Mesodermal cell (in vitro differentiated cells): ENCODE measurements around the gene ZFHX2.

ENCODE experiments used
- H3K27ac ChIP-seq: 2 replicates; pipeline ENCODE4 v1.7.0; 2013; ENCODE audit warnings: mild to moderate bottlenecking, low read depth, low read length, moderate library complexity; ENCODE audit not compliant: severe bottlenecking
- H3K36me3 ChIP-seq: 2 replicates; pipeline ENCODE4 v1.7.1; 2013; ENCODE audit warnings: mild to moderate bottlenecking, low read length, moderate library complexity; ENCODE audit not compliant: control insufficient read depth, insufficient read depth
- H3K4me1 ChIP-seq: one replicate; pipeline ENCODE4 v1.7.1; 2013; ENCODE audit warnings: mild to moderate bottlenecking, low read length; ENCODE audit not compliant: insufficient read depth, control insufficient read depth, poor library complexity, severe bottlenecking
- H3K4me3 ChIP-seq: 2 replicates; pipeline ENCODE4 v1.7.0; 2013; ENCODE audit warnings: low read length, control low read depth, mild to moderate bottlenecking; ENCODE audit not compliant: insufficient read depth, poor library complexity, severe bottlenecking; ENCODE audit errors: extremely low read depth
- H3K9me3 ChIP-seq: 2 replicates; pipeline ENCODE4 v1.7.1; 2013; ENCODE audit warnings: mild to moderate bottlenecking, low read length, moderate library complexity; ENCODE audit not compliant: control insufficient read depth
- WGBS, 2 experiments: methylation state at CpG; one replicate each; pipeline ENCODE4 v1.1.5; 2013; ENCODE audit warnings: missing lambda C conversion rate in 2 of 2; ENCODE audit not compliant: insufficient coverage in 2 of 2; 5-methylcytosine and 5-hydroxymethylcytosine counted together

The ZFHX2 gene

DNA sequence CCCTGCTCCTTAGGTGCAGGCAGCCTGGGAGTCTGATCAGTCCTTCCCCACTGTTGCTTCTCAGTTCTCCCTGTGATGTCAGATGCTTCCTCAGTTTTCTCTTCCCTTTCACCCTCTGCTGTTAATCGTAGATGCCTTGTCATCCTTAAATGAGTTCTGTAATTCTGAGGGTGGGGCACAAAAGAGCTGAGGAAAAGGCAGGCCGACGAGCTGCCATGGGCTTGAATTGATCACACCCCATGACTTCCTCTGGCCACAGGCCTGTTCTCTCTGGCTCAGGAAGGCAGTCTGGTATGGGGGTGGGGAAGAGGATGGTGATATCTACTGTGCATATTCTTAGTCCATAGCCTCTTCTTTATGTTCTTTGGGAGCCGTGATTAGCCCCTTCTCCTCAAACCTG, 21.3 kb upstream of the ZFHX2 start:
- H3K36me3 ChIP-seq = no peaks in the 10 kb centered on the region
- no peak overlapping the region for H3K27ac ChIP-seq
- 49 to 63% methylated on average over 2 to 3 of the region's 4 CpGs for WGBS, 2 experiments
- H3K9me3 ChIP-seq = no peaks in the 10 kb centered on the region
- peaks cover 20% of the 10 kb centered on the region for H3K4me1 ChIP-seq
- H3K4me3 ChIP-seq = no peak overlapping the region

- peaks cover 20% of the 10 kb centered on the region for H3K4me1 ChIP-seq
- H3K4me3 ChIP-seq = no peak overlapping the region
- no peaks in the 10 kb centered on the region for H3K9me3 ChIP-seq
- WGBS, 2 experiments = 78 to 85% methylated on average over 4 of the region's 4 CpGs
- no peak overlapping the region for H3K27ac ChIP-seq
- H3K36me3 ChIP-seq = no peaks in the 10 kb centered on the region
Observed at GRCh38 chr14:23572524-23572828, 20.9 kb upstream of the ZFHX2 start.

DNA sequence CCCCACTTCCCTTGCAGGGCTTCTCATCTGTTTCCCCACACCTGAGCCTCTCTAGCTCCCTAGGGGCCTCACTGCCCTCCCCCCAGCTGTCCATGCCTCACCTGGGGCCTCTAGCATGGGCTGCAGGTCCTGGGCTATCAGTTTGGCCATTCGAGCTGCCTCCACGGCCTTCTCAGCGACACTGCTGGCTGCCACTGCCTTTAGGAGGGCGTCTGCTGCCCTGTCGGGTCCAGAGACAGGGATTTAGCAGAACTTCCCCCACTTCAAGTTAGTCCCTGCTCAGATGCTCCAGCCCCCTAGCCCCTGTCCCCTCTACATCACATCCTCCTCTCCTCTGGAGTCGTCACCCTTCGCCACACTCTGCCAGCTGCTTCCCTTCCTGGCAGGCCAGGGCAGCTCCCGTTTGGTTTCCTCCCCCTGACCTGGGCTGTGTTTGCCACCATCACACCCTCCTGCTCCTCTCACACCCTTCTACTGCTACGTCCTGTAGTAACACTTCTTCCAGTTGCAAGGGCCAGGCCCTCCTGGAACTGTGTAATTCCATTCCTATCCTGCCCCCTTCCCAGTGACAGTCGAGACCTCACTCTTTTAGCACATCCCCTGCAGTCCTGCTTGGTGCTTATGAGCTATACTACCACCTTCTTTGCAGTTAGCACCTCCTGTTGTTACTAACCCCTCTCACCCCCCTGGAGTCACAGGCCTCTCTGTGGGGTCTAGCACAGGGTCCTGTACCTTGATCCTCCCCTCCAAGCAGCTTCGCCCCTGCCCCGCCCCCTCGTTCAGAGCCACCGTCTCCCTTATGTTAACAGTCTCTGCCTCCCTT, 20.3 kb upstream of the ZFHX2 start:
- Histone ChIP-seq H3K27ac (no peak overlapping the region), H3K4me3 (no peak overlapping the region), H3K36me3 (no peaks in the 10 kb centered on the region), H3K9me3 (no peaks in the 10 kb centered on the region), H3K4me1 (peaks cover 20% of the 10 kb centered on the region)
- WGBS, 2 experiments = 77 to 83% methylated on average over 9 to 14 of the region's 14 CpGs

- Histone ChIP-seq H3K9me3 (no peaks in the 10 kb centered on the region), H3K4me3 (no peak overlapping the region), H3K4me1 (peaks cover 20% of the 10 kb centered on the region), H3K27ac (no peak overlapping the region), H3K36me3 (peaks cover under 1% of the 10 kb centered on the region)
- 92 to 93% methylated on average over 17 to 20 of the region's 23 CpGs for WGBS, 2 experiments
Observed at GRCh38 chr14:23570806-23571483, 19.4 kb upstream of the ZFHX2 start.

DNA sequence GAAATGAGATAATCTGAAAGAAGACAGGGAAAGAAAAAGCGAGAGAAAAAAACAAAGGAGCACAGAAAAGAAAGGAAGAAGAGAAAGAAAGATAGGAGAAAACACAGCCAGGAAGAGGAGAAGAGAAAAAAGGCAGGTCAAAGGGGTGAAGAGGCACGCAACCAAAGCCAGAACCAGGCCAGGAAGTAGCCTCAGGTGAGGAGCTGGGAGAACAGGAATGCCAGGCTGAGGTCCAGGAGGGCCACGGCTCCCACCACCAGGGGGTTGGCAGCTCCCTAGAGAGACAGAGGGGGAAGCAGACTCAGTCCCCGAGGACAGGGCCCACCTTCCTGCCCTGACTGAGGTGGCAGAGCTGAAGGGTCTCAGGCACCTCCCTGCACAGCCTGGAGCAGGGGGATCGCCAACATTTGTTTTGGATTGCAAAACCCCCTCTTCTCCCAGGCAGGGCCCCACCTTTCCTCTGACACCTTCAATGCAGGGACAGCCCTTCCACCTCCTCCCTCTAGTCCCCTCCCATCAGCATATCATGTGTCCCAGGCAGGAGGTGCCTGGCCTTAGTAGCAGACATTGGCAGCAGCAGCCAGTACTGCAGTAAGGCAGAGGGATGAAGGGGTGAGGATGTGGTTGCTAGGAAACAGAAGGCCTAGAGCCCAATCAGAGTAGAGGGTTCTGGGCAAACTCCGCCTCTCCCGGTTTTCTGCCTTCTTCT, 18.0 kb upstream of the ZFHX2 start:
- 60 to 77% methylated on average over 4 to 6 of the region's 7 CpGs for WGBS, 2 experiments
- peaks cover 10% of the 10 kb centered on the region for H3K36me3 ChIP-seq
- no peaks in the 10 kb centered on the region for H3K9me3 ChIP-seq
- no peak overlapping the region for H3K27ac ChIP-seq
- no peak overlapping the region for H3K4me3 ChIP-seq
- peaks cover 20% of the 10 kb centered on the region for H3K4me1 ChIP-seq

DNA sequence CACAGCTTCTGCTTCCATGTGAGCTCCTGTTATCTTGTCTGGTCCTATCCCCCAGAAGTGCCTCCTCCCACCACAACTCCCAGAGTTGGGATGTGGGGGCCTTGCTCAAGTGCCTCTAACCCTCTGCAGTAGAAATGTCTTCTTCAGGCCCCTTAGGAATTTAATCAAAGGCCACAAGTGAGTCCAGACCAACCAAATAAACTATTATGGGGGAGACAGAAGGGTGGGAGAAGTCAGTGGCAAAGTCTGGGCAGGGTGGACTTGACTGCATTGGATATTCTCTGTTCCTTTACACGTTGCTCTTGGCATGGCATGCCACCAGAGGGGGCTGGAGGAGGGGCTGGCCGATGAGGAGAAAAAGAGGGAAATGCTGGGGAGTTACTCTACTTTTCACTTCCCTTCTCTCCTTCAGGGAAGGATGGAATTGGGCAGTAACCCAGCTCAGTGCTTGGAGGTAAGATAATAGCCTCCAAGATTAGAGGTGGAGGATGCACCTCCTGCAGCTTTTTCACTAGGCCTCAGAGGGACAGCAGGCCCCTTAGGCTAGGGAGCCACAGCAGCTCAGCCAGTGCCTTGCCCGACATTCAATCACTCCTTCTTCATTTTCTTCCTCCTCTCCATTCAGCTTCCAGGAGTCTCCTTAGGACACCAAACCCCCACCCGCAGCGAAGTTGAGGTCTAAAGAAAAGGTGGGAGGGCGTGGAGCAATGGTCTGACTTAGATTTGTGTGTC, 17.2 kb upstream of the ZFHX2 start:
- H3K27ac ChIP-seq = no peak overlapping the region
- 58% methylated on average over 2 of the region's 6 CpGs; no CpG with 5 or more reads in 1 of the 2 experiments for WGBS, 2 experiments

GRCh38 chr14:23568021-23568599, 16.5 kb upstream of the ZFHX2 start:
- H3K36me3 ChIP-seq = peaks cover 22% of the 10 kb centered on the region
- WGBS, 2 experiments = 83% methylated on average over 1 of the region's 2 CpGs; no CpG with 5 or more reads in 1 of the 2 experiments
- peak overlapping the region; percentile 70 for H3K4me3 ChIP-seq
- H3K4me1 ChIP-seq = peaks cover 20% of the 10 kb centered on the region
- no peak overlapping the region for H3K27ac ChIP-seq
- no peaks in the 10 kb centered on the region for H3K9me3 ChIP-seq

More for the DNA sequence above, 17.2 kb upstream of the ZFHX2 start:
- Histone ChIP-seq H3K4me1 (peaks cover 20% of the 10 kb centered on the region), H3K36me3 (peaks cover 18% of the 10 kb centered on the region), H3K9me3 (no peaks in the 10 kb centered on the region), H3K4me3 (no peak overlapping the region)

DNA sequence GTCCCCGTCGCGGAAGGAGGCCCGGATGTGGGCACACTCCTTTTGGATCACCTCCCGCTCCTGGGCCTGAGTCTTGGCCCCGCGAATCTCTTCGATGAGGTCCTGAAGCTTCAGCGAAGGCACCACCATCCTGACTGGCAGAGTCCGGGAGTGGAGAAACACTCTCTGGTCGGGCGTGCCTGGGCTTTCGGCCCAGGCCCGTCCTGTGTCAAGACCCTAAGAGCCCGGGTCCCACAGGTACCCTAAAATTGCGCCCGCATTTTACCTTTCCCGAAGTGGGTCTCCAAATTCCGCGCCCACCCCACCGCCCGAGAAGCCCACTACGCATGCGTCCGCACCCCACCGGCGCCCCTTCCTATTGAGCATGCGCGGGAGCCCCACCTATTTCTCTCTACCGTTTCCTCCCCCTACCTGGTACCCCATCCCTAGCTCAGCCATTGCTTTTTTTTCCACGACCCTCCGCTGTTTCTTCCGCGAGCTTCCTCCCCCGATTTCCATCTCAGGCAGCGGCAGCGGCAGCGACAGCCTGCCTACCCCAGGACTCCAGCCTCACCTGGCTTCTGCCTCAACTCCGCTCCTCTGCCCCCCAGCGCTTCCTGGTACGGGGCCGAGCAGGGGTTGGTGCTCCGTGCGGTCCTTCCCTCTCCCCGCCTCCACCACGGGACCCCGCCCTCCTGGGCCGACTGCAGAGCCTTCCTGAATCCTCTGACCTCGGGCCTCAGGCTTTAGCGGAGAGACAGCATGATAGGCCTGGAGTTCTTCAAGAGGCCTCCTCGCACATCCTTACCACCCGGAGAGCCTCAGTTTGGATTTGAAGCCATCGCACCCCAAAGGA, 15.8 kb upstream of the ZFHX2 start, which contains the start of gene AP1G2:
TSS of gene AP1G2 (minus strand) at position 606 of the 835 bp plus-strand sequence. CDS start at position 129, 477 bp downstream.
- Histone ChIP-seq H3K36me3 (peaks cover 25% of the 10 kb centered on the region), H3K9me3 (no peaks in the 10 kb centered on the region), H3K4me3 (peak within 1 kb of the TSS; percentile 70), H3K27ac (peak within 1 kb of the TSS; percentile 23), H3K4me1 (peaks cover 14% of the 10 kb centered on the region)
- 1 to 2% methylated on average over 43 to 47 of the region's 53 CpGs for WGBS, 2 experiments

DNA sequence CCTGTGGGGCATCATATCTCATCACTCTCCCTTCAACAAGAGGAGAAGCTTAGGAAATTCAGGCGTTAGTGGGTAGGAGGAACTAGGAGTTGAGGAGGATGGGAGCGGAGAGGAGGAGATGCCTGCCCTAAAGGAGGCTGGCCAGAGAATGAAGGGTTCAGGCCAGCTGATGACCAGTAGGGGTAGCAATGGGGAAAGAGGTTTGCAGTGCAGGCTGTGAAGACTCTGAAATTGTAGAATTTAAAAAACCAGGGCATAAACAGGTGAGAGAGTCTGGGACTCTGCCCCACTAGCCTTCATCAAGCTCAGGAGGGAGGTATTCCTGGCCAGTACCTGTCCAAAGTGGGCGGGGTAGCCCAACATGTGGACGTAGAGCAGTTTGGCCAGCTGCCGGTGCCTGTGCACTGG, 15.2 kb upstream of the ZFHX2 start:
- Histone ChIP-seq H3K36me3 (peaks cover 31% of the 10 kb centered on the region), H3K4me1 (peaks cover 9% of the 10 kb centered on the region), H3K27ac (no peak overlapping the region), H3K9me3 (no peaks in the 10 kb centered on the region), H3K4me3 (peak overlapping the region; percentile 70)
- WGBS, 2 experiments = 31 to 42% methylated on average over 5 of the region's 5 CpGs
